GM21526 (cell line): Measurements from ENCODE around the gene MRPL28.
"Not testable (repeated sequence)": the region's sequence is repeated elsewhere in the genome, so short reads cannot be mapped to it uniquely, and the experiment has no call there.

Experiments used
- ATAC-seq: cut with Tn5 transposase; IDR thresholded peaks from one replicate; pipeline ENCODE4 v1.9.1; 2021; ENCODE audit warnings: moderate library complexity; ENCODE audit not compliant: unreplicated experiment, low FRiP score

MRPL28 gene

DNA sequence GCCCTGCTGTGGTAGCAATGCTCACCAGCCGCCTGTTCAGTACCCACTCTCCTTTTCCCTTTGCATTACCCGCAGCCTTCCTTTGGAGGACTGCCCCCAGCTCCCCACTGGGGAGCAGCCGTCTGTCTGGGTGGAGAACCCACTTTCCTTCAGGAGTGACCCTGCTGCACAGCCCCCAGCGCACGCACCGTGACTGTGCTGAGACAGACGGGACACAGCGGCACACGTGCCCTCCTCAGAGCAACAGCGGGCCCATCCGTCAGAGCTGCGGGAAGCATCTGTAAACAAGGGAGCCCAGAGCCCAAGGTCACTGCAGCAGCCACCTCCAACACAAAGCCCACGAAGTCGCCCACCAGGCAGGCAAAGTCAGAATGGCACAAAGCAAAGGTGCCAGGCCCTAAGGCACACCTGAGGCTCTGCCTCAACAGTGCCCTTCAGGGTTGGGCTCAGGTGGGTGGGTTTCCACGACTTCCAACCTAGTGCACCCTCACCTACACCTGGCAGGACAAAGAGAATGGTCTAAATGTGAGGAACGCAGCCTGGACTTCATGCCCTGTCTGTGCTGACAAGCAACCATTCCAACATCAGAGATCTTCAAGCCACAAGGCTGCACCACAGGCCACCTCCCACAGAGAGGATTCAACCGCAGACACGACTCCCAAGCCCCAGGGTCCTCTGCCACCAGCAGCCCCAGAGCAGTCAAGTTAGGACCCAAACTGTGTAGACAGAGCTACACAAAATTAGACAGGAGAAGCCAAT, 27.7 kb downstream of the MRPL28 start:
- ATAC-seq, result no peak

DNA sequence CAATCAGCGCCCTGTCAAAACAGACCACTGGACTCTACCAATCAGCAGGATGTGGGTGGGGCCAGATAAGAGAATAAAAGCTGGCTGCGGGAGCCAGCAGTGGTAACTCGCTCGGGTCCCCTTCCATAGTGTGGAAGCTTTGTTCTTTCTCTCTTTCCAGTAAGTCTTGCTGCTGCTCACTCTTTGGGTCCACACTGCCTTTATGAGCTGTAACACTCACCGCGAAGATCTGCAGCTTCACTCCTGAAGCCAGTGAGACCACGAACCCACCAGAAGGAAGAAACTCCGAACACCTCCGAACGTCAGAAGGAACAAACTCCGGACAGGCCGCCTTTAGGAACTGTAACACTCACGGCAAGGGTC, 28.4 kb downstream of the MRPL28 start:
- not testable (repeated sequence) for ATAC-seq

DNA sequence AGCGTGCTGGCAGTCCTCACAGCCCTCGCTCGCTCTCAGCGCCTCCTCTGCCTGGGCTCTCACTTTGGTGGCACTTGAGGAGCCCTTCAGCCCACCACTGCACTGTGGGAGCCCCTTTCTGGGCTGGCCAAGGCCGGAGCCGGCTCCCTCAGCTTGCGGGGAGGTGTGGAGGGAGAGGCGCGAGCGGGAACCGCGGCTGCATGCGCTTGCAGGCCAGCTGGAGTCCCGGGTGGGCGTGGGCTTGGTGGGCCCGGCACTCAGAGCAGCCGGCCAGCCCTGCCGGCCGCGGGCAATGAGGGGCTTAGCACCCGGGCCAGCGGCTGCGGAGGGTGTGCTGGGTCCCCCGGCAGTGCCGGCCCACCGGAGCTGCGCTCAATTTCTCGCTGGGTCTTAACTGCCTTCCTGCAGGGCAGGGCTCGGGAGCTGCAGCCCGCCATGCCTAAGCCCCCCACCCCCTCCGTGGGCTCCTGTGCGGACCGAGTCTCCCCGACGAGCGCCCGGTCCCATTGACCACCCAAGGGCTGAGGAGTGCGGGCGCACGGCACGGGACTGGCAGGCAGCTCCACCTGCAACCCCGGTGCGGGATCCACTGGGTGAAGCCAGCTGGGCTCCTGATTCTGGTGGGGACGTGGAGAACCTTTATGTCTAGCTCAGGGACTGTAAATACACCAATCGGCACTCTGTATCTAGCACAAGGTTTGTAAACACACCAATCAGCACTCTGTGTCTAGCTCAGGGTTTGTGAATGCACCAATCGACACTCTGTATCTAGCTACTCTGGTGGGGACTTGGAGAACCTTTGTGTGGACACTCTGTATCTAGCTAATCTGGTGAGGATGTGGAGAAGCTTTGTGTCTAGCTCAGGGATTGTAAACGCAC, 29.0 kb downstream of the MRPL28 start:
- not testable (repeated sequence) for ATAC-seq

DNA sequence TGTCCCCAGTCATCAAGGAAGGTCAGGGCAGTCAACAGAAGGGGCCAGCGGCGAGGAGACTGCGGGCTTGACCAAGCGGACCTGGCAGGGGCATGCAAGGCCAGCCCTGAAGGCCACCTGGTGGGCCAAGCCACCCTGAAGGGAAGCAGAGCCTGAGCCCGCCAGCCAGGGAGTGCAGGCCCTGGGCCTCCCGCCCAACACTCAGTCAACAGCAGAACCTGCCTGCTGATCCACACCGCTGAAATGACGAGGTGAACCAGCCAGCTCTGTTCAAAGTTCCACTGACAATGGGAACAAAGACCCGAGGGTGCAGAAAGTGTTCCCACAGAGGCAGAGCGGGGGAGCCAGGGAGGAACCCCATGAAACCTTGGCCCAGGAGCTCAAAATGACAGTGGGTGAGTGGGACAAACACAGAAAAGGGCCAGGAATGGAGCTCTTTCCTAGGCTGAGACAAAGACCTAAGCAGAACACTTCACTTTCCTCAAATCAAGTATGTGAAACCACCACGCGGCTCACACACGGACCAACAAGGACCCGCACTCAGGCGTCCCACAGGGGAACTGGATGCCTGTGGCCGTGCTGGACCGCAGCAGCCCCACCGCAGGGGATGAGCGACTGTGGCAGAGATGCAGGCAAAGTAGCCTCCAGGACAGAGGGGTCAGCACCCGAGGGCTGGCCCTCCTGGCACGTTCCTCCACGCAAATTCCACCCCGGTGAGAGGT, 29.8 kb downstream of the MRPL28 start:
- no peak for ATAC-seq

DNA sequence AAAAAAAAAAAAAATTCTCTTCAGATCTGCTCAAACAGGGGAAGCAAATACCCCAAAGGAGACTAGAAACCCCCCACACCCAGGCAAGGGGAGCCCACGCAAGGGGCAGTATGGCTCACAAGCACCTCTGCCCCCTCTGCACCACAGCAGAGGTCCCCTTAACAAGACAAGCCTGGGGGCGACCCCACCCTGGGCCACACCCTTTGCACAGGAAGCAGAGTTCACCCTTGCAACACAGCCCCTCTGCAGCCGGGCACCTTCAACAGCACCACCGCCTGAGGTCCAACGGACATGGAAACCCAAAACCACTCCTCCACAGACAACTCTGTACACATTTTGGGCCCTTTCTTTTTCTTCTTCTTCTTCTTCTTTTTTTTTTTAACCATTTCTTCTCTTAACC, 30.7 kb downstream of the MRPL28 start:
- no peak for ATAC-seq

DNA sequence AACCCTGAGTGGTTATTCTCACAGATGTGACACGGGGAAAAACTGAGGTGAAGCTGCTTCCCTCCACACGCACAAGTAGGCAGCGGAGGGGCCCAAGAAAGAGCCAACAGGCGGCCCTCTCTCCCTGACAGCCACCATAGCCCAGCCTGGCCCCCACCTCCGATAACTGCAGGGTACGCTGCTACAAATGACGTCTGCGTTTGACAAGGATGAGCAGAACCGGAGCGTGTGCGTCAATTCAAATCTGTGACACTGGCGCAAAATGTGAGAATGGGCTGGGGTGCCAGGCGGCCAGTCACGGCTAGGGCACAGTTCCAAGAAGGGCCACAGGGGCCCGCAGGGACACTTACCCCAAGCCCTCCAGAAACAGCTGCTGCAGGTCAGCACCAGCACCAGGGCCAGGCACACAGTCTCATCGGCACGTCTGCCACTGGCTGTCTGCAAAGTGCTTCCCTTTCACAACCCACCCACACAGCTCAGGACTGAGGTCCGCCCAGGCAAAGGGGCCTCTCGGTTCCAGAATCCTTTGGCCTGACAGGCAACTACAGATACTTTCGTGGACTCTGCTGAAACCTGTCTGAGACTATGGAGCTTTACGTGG, 32.3 kb downstream of the MRPL28 start:
- no peak for ATAC-seq

DNA sequence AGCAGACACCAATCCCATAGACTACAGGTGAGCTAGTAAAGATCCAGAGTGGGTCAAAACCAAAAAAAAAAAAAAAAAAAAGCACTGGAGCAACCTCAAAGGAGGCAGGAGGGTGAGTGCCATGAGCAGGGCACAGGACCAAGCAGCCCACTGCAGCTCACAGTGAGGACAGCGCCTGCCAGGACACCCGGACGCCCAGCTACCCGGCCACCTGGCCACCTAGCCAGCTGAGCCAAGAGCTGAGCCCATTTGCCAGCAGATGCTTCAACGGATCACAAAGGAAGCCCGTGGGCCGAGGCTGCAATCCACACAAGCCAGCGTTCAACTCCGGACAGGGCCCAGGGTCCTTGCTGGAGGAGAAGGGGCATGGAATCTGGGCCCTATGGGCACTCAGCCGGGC, 32.9 kb downstream of the MRPL28 start:
- no peak for ATAC-seq

DNA sequence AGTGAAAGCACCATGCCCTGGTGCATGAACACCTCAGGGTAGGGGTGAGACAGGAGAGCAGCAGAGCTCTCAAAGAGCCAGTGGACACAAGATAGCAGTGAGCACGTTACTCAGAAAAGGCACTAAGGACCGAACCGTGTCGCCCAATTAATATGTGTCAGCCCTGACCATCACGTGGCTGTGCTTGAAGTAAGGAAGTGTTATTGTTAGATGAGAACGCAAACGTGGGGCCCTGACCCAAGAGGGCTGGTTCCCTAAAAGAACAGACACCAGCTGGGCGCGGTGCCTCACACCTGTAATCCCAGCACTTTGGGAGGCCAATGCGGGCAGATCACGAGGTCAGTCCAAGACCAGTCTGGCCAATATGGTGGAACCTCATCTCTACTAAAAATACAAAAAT, 34.1 kb downstream of the MRPL28 start:
- ATAC-seq, result no peak

DNA sequence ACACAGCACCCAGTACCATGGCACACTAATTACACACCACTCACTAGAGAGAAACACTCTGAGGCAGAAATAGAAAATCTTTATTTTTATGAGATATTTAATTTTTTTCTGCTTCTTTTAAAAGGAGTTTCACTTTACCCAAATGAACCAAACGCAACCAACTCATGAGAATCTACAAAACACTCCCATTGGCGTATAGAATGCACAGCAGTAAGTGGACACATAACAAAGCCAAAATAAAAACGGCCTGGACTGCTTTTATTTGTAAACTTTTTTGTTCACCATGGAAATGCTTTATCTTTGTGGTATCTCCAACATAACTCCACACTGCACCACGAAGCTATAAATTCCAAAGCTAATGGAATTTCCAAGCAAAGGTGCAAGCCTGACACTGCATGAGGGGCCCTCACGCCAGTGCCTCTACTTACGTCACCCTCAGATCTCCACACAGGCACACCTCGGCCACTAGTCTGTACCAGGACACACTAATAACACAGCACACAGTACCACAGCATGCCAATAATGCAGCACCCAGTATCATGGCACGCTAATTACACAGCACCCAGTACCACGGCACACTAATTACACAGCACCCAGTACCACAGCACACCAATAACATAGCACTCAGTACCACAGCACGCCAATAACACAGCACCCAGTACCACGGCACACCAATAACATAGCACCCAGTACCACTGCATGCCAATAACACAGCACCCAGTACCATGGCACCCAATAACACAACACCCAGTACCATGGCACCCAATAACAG, 35.3 kb downstream of the MRPL28 start:
- ATAC-seq, result not testable (repeated sequence)

DNA sequence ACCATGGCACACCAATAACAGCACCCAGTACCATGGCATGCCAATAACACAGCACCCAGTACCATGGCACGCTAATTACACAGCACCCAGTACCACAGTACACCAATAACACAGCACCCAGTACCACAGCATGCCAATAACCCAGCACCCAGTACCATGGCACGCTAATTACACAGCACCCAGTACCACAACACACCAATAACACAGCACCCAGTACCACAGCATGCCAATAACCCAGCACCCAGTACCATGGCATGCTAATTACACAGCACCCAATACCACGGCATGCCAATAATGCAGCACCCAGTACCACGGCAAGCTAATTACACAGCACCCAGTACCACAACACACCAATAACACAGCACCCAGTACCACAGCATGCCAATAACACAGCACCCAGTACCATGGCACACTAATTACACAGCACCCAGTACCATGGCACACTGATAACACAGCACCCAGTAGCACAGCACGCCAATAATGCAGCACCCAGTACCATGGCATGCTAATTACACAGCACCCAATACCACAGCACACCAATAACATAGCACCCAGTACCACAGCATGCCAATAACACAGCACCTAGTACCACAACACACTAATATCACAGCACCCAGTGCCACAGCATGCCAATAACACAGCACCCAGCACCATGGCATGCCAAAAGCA, 36.0 kb downstream of the MRPL28 start:
- not testable (repeated sequence) for ATAC-seq

DNA sequence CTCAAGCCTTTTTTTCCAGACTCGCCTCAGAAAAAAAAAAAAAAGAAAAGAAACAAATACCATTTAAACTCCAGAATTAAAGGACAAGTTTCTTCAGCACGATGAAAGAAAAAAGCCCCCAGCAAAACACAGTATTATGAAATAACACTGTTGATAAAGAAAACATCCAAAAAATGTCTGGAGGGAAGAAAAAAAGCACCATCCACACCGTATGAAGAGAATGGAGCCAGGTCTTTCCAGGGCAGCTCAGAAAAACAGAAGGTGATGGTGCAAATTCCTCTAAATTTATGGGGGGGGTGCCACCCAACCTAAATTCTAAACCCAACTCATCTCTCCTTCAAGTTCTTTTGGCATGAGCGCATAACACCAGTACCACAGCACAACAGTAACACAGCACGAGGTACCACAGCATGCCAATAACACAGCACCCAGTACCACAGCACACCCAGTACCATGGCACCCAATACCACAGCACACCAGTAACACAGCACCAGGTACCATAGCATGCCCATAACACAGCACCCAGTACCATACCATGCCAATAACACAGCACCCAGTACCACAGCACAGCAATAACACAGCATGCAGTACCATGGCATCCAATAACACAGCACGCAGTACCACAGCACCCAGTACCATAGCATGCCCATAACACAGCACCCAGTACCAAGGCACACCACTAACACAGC, 36.8 kb downstream of the MRPL28 start:
- no peak for ATAC-seq

DNA sequence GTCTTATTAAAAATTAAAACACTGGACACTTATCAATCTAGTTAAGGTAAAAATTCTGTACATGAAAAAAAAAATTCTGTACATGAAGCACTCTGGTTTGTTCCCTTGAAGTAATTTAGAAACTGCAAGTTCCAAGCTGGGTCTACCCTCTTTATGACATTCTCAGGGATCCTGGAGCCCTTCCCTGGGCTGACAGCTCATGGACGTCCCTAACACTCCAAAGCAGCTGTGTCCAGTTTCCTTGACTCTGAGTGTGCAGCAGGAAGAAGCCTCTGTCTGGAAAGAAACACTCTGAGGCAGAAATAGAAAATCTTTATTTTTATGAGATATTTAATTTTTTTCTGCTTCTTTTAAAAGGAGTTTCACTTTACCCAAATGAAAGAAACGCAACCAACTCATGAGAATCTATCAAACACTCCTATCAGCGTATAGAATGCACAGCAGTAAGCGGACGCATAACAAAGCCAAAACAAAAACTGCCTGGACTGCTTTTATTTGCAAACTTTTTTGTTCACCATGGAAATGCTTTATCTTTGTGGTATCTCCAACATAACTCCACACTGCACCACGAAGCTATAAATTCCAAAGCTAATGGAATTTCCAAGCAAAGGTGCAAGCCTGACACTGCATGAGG, 39.0 kb downstream of the MRPL28 start:
- not testable (repeated sequence) for ATAC-seq

DNA sequence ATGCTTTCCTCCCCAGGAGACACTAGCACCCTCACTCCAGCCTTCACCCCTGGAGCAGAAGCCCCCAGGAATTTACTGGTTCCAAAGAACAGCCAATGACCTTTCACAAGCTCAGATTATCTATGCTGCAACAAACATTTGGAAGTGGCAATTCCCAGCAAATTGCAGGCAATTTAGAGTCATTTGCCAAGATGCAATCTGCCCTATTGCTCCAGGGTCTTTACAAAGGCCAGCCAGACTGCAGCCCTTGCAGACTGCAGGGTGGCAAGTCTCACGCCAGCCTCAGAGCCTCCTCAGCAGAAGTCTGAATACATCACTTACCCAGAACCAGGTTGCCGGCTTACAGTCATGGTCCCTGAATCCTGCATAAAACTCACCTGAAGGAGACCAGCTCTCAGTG, 39.6 kb downstream of the MRPL28 start:
- ATAC-seq, result no peak

DNA sequence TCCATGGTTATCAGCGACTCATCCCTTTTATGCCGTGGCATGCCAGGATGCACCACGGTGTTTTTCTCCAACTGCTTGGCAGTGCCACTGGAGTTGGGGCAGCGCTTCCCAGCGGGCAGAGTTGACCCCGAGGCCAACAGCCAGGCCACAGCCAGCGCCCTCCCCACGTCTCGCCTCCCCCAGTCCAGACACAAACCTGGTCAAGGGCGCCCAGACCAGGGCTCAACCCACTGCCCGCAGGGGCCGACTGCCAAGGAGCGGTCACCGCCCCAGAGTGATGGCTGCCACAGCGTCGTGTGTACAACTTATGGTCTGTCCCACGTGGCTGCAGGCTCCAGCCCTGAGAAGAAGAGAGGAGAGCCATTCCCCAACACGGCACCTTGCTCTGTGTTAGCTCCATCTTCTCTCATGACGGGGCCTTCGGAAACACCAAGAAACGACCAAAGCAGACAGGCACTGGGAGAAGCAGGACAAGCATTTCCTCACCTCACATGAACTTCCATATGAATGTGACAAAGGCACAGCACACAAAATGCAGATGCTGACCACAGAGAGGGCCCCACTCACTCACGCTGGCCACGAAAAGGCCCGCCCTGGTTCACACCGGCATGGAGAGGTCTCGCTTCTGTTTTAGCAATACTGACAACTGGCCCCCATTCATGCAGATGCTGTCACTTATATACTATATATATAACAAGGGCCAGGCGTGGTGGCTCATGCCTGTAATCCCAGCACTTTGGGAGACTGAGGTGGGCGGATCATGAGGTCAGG, 44.8 kb downstream of the MRPL28 start:
- ATAC-seq, result no peak

DNA sequence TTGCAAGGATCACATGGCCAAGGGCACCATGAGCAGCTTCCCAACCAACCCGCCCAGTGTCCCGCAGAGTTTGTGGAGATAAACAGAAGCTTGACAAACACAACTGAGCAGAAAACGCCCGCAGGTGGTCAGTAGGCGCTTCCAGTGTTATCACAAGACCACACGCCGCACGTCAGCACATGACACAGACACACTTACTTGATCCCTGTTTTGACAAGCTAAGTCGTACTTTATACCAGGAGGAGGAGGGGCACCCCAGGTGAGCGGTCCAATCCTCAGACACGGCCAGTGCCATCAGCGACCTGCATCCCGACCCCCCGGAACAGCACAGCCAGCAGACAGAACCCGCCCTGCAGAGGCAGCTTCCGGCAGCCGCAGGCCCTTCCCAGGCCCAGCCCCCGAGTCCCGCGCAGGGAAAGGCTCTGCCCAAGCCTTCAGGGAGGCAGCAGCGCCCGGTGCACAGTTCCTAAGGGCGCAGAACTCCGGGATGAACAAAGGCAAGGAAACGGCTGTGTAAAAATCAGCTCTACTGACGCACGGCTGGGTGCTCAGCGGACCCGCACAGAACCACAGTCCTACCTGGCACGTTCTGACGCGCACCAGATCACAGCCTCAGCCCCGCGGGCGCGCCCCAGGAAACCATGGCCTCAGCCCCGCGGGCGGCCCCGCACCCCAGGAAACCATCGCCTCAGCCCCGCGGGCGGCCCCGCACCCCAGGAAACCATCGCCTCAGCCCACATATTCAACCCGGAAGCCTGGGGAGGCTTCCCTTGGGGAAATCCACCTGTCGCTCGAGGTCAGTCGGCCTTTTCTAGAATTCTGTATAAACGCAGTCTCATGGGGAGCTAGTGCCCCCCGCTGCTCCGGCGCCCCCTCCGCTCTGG, 45.6 kb downstream of the MRPL28 start:
- ATAC-seq, result no peak

DNA sequence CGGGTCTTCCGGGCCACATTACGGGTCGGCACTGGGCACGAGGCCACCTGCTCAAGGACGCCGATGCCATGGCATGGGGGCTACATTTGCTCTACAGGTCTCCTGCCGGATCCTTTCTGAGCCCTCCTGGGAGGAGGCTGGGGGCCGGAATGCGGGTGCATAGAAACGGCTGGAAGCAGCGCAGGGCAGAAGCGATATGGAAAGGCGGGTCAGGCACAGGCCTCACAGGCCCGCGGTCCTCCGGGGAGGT, 46.2 kb downstream of the MRPL28 start:
- ATAC-seq, result no peak

DNA sequence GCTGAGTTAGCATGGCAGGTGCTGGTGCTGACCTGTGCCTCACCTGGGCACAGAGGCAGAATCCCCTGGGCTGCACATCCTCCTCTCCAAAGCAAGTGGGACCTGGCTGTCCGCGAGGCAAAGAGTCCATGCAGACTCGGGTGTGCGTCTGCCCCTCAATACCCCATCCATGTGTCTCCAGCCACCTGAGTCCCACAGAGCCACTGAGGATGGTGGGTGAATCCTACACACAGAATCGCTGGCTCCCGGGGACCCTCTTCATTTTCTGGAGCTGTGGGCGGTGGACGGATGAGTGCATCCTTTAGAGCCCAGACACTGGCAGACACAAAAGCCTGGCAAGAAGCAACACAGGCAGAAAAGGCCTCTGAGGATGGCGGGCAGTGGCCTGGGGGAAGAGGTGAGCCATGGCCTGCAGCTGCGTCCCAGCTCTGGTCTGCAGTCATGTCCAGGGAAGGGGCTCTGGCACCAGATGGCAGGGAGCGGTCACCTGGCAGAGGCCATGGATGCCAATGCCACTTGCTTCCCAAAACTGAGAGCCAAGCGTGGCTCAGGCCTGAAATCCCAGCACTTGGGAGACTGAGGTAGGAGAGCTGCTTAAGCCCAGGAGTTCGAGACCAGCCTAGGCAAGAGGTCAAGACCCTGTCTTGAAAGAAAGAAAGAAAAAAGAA, 47.7 kb downstream of the MRPL28 start:
- ATAC-seq, result no peak
